HFF-Myc (cell line): Measurements from ENCODE around the gene IL4R.

Experiments
- DNase-seq: peaks from one replicate; pipeline ENCODE4 v3.0.0-alpha.2; 2011; ENCODE audit warnings: low read depth; ENCODE audit errors: extremely low read depth
- H3K4me3 ChIP-seq: replicated peaks from 2 replicates; pipeline ENCODE4 v1.5.1; 2011; ENCODE audit warnings: low read depth, mild to moderate bottlenecking, control low read depth, low read length
- CTCF ChIP-seq: IDR thresholded peaks from 2 replicates; pipeline ENCODE4 v1.5.1; 2012; ENCODE audit warnings: mild to moderate bottlenecking, low read depth, low read length, control low read depth; ENCODE audit errors: missing control alignments

The IL4R gene

GRCh38 chr16:27381236-27381635 is 67.5 kb downstream of the IL4R start:
- no peak for DNase-seq
- TF ChIP-seq CTCF = no peak
- H3K4me3 ChIP-seq = no peak overlapping the region

- DNase-seq = no peak
- no peak for TF ChIP-seq CTCF
- no peak overlapping the region for H3K4me3 ChIP-seq
Measured at GRCh38 chr16:27381974-27382855, 68.4 kb downstream of the IL4R start.

GRCh38 chr16:27383556-27384243 is 69.9 kb downstream of the IL4R start:
- no peak for TF ChIP-seq CTCF
- H3K4me3 ChIP-seq = no peak overlapping the region
- DNase-seq = no peak

- no peak for TF ChIP-seq CTCF
- DNase-seq = no peak
- no peak overlapping the region for H3K4me3 ChIP-seq
Measured at GRCh38 chr16:27384425-27384824, 70.7 kb downstream of the IL4R start.

- TF ChIP-seq CTCF = no peak
- DNase-seq = no peak
- H3K4me3 ChIP-seq = no peak overlapping the region
Measured at GRCh38 chr16:27385398-27385797, 71.6 kb downstream of the IL4R start.

- no peak overlapping the region for H3K4me3 ChIP-seq
- no peak for TF ChIP-seq CTCF
- DNase-seq = no peak
Measured at GRCh38 chr16:27386674-27387073, 72.9 kb downstream of the IL4R start.
